Ovary (tissue), 9 donors: Measurements from ENCODE around the gene DCAF11. TPM values are rescaled to one million over a fixed set of nuclear protein-coding genes. Genes with fewer than 3 reads are reported as not detected.

Experiments used
- DNase-seq, 5 donors: peaks; one replicate each; pipeline ENCODE4 v3.0.0-alpha.2; 2019 to 2020
- H3K27ac ChIP-seq, 2 donors: fragments of 200-600 bp; one replicate each; pipeline versions ENCODE4 v1.5.1 to v1.8.0; 2019 to 2022
- H3K27me3 ChIP-seq: fragments of 200-600 bp; one replicate; pipeline ENCODE4 v1.8.0; 2022
- H3K36me3 ChIP-seq: fragments of 200-600 bp; sonication (generic); one replicate; pipeline ENCODE4 v1.5.1; 2019
- H3K4me1 ChIP-seq: one replicate; pipeline ENCODE4 v1.8.1; 2013; ENCODE audit warnings: mild to moderate bottlenecking, moderate library complexity; ENCODE audit not compliant: insufficient read depth
- H3K4me3 ChIP-seq: fragments of 200-600 bp; sonication (generic); one replicate; pipeline ENCODE4 v1.5.1; 2017
- H3K9me3 ChIP-seq, 2 donors: fragments of 200-600 bp in 1 of 2; sonication (generic) in 1 of 2; one replicate each; pipeline versions ENCODE4 v1.5.1 to v1.8.1; 2013 to 2019; ENCODE audit warnings: mild to moderate bottlenecking in 1 of 2, moderate library complexity in 1 of 2
- CTCF ChIP-seq, 3 donors: fragments of 450-650 bp in 2 of 3; fragments of 200-600 bp in 1 of 3; IDR thresholded peaks; one replicate each; pipeline versions ENCODE4 v1.5.1 to v1.8.0; 2016 to 2022; ENCODE audit warnings: antibody characterized with exemption in 3 of 3, mild to moderate bottlenecking in 1 of 3
- EP300 ChIP-seq: sonication (generic); formaldehyde crosslinking; IDR thresholded peaks from one replicate; pipeline ENCODE4 v1.6.1; 2017; ENCODE audit warnings: antibody characterized with exemption
- POLR2A ChIP-seq: fragments of 450-650 bp; IDR thresholded peaks from one replicate; pipeline ENCODE4 v1.6.1; 2017; ENCODE audit warnings: antibody characterized with exemption, mild to moderate bottlenecking, moderate library complexity
- WGBS, 3 donors: extraction: QIAGEN DNeasy Blood & Tissue Kit in 1 of 3; methylation state at CpG; one replicate each; pipeline versions ENCODE4 v1.1.5 to v1.1.7; 2013 to 2017; 5-methylcytosine and 5-hydroxymethylcytosine counted together
- intact Hi-C, 4 donors: fragments of 100-400 bp; cut with DNase I; formaldehyde crosslinking; loops; one replicate each; pipeline versions ENCODE4 v1.11.0 to v1.15.1; 2022 to 2023
- polyA plus RNA-seq, 2 donors: library from polyadenylated mRNA; stranded (reverse); fragments of 200-250 nt in 1 of 2; fragments of 350-450 nt in 1 of 2; fragmentation: Illumina TruSeq in 1 of 2; extraction: RNeasy Lipid Tissue Mini Kit (QIAGEN cat#74804) in 1 of 2; gene quantifications; one replicate each; pipeline ENCODE4 v1.2.3, GENCODE V29; 2013 to 2014
- total RNA-seq, 7 donors: library from RNA; depleted of rRNA in 2 of 7; stranded (reverse); fragments of >200 nt in 2 of 7; fragmentation: NEBNext Ultra II Directional in 3 of 7; extraction: Animal tissue kit (Norgen Biotek cat#: 25700) in 3 of 7; gene quantifications; one replicate each; pipeline versions ENCODE4 v1.1.0 to v1.2.4, GENCODE V29; 2016 to 2023
- donor health status: DM: no; HTN: no; CAD: no; lungs with moderate emphysema.
- donor health status: DM: no; HTN: no; CAD: no.
- donor health status: Bipolar disorder and iron deficiency.
- donor health status: DM: yes; HTN: yes; CAD: no.
- donor health status: DM: no; HTN: no; CAD: no.
- donor health status: DM: yes; HTN: yes; CAD: no.

Gene DCAF11
- total and polyA plus RNA-seq, 9 donors: 34.7 to 71.4 (median 51.5) TPM

DNA sequence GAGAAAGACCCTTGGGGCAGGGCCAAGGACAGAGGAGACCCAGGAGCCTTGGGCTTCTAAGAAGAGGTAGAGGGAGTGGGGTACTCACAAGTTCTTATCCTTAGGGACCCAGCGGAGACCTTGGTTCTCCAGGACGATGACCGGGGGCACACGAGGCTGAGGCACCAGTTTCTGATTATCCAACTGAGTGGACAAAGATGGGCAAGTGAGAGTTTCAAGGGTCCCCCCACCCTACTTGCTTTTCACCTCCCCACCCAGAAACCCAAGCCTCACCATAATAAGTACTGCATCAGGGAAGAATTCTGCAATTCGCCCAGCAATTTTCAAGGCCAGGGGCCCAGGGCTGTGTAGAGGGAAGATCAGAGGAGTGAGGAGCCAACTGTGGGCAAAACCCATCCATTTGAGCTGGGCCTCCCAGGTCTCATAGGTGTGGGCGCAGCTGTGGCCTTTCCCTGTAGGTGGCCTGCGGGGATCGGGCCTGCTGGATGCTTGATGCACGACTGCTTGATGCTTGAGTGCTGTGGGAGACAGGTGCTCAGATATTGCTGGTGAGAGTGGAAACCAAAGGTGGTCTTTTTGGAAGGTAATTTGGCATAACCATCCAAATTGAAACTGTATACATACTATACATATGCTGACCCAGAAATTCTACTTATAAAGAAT, 24.8 kb downstream of the DCAF11 start:
- Histone ChIP-seq H3K4me3 (no peak overlapping the region), H3K36me3 (no peaks in the 10 kb centered on the region), H3K9me3 (no peaks in the 10 kb centered on the region), H3K27me3 (no peaks in the 10 kb centered on the region), H3K27ac (no peak overlapping the region), H3K4me1 (peaks cover 11% of the 10 kb centered on the region)
- TF ChIP-seq POLR2A: no peak
- no peak for TF ChIP-seq CTCF (IDR thresholded peaks at IDR 0.05)
- TF ChIP-seq EP300: no peak
- intact Hi-C loops: no loop called here
- 80 to 87% (median 81%) methylated on average over 9 of the region's 9 CpGs for WGBS, 3 donors
- no peak for DNase-seq

- H3K4me1 ChIP-seq: peaks cover 17% of the 10 kb centered on the region
- intact Hi-C loops: loop anchor here in 2 of 4 donors (2.0 to 10.0 kb wide), 2 partner anchors 26 to 224 kb away; partner anchors contain the start of genes DCAF11 (in 1 of the 2), NFATC4 (in 1 of the 2) and NRL (in 1 of the 2)
- WGBS, 3 donors: 0 to 1% (median 0%) methylated on average over 57 to 65 of the region's 65 CpGs
Observed at GRCh38 chr14:24141097-24141880, 26.7 kb downstream of the DCAF11 start, which contains the start of gene EMC9. TSS of gene EMC9 (minus strand) at chr14:24141591. CDS start at chr14:24141304, 287 bp downstream.

GRCh38 chr14:24143511-24143910, 28.9 kb downstream of the DCAF11 start:
- TF ChIP-seq POLR2A (no peak), CTCF (IDR thresholded peaks at IDR 0.05) (no peak), EP300 (no peak)
- no peaks in the 10 kb centered on the region for H3K36me3 ChIP-seq
- H3K4me1 ChIP-seq: peaks cover 13% of the 10 kb centered on the region
- H3K27me3 ChIP-seq: no peaks in the 10 kb centered on the region
- WGBS, 3 donors: 82 to 95% (median 84%) methylated on average over 2 of the region's 2 CpGs
- DNase-seq: no peak
- H3K27ac ChIP-seq: no peak overlapping the region
- intact Hi-C loops: loop anchor here in 1 of 4 donors (10.0 kb wide), 1 partner anchor 221 kb away; the partner anchor contains the start of gene NFATC4
- no peaks in the 10 kb centered on the region for H3K9me3 ChIP-seq
- H3K4me3 ChIP-seq: no peak overlapping the region

More at GRCh38 chr14:24141097-24141880, 26.7 kb downstream of the DCAF11 start, which contains the start of gene EMC9:
- TF ChIP-seq EP300 (no peak), CTCF (IDR thresholded peaks at IDR 0.05) (peak; percentile 55 to 89 (median 87)), POLR2A (peak; percentile 80)
- Histone ChIP-seq H3K36me3 (no peaks in the 10 kb centered on the region), H3K27me3 (no peaks in the 10 kb centered on the region), H3K4me3 (peak within 1 kb of the TSS; percentile 91), H3K27ac (peak within 1 kb of the TSS; percentile 63 to 86), H3K9me3 (no peaks in the 10 kb centered on the region)
- DNase-seq: peak; percentile 99 to 100 (median 100)

DNA sequence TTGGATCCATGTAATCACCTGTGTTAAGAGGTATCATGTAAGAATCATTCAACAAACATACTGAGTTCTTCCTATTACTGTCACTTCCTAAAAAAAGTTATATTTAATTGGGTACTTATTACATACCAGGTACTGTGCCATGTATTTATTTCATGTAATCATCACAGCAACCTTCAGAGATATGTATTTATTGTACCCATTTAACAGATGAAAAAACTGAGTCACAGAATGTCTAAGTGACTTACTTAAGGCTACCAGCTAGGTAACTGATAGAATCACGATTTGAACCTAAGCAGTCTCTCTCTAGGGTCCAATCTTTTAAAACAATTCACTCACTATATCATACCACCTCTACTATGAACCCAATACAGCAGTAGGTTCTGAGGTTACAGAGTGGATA, 29.9 kb downstream of the DCAF11 start:
- no peaks in the 10 kb centered on the region for H3K9me3 ChIP-seq
- H3K27me3 ChIP-seq: no peaks in the 10 kb centered on the region
- H3K4me1 ChIP-seq: peaks cover 12% of the 10 kb centered on the region
- 90 to 95% (median 92%) methylated on average over 1 of the region's 1 CpG for WGBS, 3 donors
- DNase-seq: no peak
- no peaks in the 10 kb centered on the region for H3K36me3 ChIP-seq
- H3K4me3 ChIP-seq: no peak overlapping the region
- TF ChIP-seq CTCF (IDR thresholded peaks at IDR 0.05): no peak
- no peak for TF ChIP-seq EP300
- no peak for TF ChIP-seq POLR2A
- no peak overlapping the region for H3K27ac ChIP-seq
- intact Hi-C loops: loop anchor here in 1 of 4 donors (10.0 kb wide), 1 partner anchor 220 kb away; the partner anchor contains the start of gene NFATC4
